GM21390 (cell line): ENCODE data around the gene MARCHF9.

Experiments
- ATAC-seq: cut with Tn5 transposase; IDR thresholded peaks from one replicate; pipeline ENCODE4 v1.9.1; 2021; ENCODE audit not compliant: unreplicated experiment

The MARCHF9 gene

DNA sequence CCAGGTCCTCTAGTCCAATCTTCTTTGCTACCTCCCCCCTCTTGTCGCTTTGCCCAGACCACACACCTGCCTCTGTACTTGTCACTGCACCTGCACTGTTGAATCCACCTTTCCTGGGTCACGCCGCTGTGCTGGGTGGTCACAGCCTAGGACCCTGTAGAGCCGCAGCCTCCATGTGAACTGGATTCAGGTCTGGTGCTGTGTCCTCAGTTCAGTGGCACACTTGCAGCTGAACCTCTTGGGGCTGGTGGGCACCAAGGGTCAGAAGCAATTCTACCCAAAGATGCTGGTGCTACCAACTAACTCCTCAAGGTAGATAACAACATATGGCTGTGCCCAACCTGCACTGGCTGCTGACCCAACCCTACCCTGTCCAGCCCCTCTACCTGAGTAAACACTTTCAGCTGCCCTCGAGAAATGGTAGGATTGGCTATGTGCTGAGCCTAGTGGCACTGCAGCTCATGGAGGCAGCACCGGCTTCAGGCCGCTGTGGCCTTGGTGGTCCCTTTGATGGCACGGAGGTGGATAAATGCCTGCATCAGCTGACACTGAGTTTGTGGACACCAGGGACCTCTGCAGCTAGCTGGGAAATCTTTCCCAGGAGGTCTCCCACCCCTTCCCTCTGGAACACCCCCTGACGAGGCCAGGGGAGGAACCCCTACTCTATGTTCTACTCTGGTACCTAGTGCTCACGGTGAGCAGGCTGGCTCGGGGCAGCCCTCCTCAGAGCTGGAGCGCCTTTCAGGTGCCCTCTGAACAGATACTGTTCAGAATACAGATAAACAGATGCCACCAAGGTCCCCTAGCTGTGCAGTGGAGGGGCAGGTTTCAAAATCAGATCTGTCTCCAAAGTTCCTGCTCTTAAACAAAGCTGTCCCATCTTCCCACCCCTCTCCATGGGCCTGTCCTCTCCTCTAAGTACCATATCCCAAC, 30.6 kb upstream of the MARCHF9 start:
- no peak for ATAC-seq

DNA sequence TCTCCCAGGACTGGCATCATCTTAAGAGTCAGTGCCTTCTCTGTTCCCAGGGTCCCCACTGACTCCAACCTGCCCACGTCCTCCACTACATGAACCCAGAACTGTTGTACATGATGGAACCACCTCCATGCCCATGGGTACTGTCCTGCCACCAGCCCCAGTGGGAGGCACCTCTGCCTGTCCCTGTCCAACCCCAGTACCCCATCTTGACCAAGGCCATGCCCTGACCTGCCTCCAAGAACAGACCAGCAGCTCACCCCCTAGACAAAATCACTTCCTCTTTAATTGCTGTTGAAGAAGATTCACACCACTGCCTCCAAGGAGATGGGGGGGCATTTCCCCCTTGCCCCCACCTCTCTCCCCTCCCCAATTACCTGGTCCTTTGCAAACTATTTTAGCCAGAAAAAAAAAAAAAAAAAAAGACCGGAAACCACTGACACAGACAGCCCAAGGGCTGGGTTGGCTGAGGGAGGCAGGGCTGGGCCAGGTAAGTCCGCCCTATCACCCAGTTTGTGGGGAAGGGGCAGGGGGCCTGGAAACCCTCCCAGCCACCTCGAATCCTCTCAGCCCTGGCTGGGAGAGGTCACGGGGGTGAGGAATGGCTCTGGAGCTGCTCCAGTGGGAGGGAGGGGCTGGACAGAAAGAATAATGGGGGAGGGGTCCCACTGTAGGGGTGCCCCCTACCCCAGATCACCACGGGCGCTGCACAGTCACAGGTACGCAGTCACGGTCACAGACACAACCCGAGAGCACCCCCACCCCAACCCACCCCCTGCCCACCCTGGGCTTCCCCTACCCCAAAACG, 29.8 kb upstream of the MARCHF9 start:
- no peak for ATAC-seq

DNA sequence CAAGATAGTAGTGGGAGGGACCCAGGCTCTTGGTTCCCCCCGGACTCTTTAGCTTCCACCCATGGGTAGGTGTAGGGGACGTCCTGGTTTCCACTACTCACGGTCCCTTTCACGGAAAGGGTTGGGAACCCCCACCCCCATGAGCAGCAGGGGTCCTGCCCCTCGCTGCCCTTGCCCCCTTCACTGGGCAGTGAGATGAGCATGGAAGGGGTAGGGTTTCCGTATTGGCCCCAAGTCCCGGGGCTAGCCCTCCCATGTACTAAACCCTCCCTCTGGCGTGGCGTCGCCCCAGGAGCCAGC, 29.1 kb upstream of the MARCHF9 start:
- ATAC-seq = no peak

DNA sequence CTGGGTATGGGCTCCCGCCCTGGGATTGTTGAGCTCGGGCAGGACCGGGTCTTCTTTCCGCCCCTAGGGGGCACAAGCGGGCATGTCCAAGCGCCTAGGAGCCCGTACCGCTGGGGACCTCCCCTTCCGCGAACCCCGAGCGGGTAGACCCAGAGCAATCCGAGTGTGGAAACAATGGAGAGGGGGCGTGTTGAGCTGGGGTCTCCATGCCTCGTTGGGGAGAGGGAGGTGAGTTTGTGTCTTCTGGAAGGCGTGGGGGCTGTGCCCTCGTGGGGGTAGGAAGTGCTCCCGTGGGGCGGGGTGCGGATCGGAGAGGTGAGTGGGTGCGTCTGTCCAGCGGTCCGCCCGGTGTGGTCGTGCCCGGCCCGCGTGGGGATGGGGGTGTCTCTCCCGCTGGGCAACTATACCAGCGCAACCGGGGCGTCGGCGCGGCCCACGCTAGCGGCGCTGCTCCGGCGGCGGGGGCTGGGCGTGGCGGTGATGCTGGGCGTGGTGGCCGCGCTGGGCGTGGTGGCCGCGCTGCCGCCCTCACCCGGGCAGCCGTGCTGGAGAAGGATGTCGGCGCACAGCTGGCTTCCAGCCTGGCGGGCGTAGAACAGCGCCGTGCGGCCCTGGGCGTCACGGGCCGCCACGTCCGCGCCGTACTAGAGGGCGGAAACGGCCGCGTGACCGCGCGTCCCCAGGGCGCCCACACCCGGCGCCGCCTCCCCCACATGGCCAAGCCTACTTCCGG, 28.6 kb upstream of the MARCHF9 start:
- no peak for ATAC-seq

DNA sequence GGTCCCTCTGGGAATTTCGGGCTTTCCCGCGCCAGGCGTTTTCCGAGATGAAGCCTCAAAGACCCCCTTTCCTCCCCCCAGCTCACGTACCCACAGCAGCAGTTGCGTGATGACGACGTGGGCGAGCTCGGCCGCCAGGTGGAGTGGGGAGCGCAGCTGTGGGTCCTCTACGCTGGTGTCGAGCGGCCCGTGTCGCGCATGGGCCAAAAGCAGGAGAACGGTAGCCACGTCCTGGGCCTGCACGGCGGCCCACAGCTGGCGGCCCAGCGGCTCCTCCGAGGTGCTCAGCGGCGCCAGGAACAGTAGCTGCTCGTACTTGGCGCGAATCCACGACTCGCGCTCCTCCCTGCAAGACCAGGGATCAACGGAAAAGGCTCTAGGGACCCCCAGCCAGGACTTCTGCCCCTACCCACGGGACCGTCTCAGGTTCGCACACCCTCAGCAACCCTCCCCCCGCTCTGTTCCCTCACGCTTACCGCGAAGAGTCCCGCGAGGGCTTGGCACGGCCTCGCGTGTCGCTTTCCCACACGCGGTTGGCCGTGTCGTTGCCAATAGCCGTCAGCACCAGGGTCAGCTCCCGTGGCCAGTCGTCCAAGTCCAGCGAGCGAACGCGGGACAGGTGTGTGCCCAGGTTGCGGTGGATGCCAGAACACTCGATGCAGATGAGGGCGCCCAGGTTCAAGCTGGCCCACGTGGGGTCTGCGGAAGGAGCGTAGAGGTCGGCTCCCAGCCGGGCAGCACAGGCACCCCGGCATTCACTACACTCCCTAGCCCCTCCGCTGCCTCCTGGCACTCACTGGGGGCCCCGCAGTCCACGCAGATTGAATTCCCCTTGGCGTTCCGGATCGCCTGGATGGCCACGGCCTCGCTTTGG, 27.8 kb upstream of the MARCHF9 start:
- no peak for ATAC-seq

DNA sequence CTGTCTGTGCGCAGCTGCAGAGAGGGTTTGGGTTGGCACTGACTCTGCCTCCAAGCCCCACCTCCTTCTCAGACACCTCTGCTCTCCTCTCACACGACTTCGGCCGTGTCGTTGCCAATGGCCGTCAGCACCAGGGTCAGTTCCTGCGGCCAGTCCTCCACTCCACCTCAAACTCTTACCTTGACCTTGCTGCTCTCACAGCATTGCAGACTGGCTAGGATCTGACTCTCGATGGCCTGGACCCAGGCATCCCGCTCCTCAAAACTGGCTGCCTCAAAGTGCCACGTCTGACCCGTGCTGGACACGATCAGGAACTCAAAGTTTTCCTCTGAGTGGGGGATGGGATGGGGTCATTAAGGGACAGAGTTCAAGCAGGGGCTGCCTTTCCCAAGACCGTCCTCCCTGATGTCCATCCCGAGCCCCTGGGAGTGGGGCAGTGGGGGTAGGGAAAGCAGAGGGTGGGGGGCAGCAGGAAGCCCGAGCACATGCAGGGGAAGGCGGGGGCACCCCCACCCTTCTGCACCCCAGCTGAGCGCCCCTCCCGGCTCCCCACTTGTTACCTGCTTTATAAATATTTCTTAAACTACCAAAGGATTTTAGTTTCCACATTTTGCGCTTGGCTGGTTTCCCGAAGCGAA, 27.0 kb upstream of the MARCHF9 start:
- no peak for ATAC-seq

DNA sequence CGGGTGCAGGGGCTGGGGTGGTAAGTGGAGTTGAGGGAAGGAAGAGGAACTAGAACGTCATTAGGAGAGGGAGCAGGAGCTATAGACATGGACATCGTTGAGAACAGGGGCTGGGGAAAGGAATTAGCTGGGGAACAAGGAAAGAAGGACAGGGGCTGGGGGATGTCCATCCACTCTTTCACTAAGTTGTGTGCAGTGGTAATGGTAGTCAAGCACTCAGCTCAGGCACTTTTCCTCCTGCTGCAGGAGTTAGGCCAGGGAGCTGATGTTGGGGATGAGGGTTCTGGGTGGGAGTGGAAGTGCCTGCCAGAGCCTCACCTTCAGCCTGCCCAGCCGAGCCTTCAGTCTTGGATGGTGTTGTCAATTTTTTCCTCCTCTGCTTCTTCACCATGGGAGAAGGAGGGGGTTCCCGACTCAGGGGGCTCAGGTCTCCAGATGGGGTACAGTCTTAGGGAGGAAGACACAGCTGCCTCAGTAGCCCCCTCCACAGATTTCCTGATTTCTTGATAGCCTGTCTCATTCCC, 25.5 kb upstream of the MARCHF9 start:
- no peak for ATAC-seq

DNA sequence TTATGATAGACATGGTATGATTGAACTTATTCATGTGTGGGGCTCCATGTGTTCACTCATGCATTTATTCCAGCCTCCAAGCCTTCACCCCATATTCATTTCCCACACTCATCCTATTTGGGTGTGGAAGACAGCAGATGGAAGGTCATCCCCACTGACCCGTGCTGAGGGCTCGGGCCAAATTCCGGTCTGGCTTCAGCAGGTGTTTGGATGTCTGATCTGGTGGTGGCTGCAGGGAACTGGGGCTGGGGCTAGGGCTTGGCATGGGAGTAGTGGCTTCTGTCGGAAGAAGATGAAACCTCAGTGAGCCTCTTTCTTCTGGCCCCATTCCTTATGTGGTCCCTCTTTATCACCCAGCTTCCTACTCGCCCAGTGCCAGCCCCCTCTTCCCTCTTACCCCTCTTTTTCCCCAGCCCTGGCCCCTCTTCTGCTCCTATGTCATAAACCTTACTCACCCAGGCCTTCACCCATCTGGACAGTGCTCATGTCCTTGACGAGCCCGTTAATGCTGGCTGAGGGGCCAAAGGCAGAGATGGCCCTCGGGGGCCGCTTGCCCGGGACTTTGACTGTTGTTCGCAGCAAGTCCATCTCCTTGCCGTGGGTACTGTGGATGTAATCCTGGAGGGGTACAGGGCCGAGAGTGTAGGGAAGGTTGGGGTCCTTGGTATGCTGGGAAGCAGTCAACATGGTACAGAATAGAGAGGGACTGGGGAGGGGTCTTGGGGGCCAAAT, 24.4 kb upstream of the MARCHF9 start:
- ATAC-seq = no peak

DNA sequence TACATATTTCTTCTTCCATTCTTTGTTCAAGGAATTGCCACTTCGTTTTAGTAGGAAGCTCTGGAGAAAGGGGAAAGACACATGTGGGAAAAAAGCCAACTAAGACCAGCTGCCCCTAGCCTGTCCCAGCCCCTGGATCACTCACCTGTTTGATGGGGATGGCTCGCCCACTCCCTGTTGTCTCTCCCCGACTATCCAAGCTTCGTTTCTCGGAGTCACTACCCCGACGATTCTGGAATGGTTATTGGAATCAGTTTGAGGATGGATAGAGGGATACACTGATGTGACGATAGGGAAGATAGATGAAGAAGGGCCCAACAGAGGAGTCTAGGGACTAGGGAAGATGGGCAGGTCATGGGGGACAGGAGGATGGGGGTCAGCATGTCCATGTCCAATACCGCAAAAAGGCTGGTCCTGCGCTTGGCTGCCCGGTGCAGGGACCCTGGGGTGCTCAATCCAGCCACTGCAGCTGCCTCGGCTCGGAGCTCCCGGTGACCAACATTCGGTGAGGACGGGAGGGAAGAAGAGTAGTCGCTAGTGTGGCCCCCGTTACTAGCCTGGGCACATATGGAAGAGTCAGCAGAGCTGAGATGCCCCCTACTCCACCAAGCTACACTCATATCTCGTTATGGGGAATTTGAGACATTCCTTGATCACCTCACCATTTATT, 23.4 kb upstream of the MARCHF9 start:
- no peak for ATAC-seq

DNA sequence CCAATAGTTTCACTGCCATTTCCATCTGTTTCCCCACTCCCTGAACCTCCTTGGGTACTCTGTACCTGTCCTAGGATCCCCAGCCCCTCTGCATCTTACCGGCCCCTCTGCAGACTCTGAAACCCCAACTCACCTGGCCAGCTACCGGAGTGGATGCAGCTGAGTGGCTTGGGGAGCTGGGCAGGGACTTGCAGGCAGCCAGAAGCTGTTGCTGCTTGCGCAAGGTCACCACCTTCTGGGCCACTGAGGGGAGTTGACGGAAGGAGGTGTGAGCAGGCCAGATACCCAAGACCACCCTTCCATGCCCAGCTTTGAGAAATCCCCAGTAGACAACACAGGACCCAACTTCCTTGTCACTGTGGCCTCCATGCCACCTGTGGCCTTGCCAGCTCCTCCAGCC, 22.6 kb upstream of the MARCHF9 start:
- ATAC-seq = no peak

DNA sequence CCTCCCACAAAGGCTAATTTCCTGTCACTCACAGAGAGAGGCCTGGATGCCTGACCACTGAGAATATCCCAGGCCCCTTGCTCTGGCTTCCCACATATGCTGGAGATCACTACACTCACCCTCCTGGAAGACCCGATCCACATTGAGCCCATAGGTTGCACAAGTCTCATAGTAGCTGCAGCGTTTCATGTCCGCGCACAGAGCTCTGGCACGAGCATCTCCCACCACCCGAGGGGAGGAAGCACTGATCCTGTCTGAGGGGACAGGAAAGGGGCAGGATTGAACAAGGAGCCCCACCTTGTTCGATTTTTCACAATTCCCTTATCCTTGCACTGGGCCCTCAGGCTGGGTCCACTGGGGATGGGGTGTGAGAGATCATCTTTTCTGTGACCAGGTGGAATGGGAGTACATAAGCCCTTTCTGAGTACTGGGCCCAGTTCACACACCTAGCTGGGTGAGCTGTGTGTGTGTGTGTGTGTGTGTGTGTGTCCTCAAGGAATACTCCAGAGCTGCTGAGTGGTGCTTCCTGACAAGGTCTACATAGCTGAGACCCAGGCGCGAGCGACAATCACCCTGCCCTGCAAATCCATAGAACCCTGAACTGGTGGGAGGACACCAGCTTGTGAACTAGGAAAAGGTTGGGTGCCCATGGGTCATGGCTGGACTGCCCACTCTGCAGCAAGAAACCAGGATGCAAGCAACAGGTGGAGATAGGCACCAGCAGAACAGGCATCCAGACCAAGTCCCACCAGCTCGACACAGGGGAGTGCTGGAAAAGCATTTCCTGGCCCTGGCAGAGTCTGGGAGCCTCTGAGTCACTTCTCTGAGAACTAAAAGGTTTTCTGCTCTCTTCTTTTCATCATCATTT, 21.9 kb upstream of the MARCHF9 start:
- no peak for ATAC-seq

DNA sequence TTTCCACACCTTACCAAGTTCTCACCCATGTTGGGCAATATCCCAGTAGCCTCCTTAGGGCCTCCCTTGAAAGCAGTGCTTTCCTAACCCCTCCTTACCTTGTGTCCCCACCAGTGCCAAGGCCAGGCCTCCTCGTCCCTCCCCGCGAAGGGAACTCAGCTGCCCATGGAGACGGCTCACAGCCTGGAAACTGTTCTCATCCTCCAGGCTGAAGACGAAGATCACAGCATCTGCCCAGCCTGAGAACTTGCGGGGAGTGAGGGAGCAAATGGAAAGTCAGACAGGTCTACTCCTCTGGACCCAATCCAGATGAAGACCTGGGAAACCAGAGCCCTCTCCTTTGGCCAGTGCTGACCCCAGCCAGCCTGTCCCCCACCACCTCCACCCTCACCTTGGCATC, 21.0 kb upstream of the MARCHF9 start:
- no peak for ATAC-seq

DNA sequence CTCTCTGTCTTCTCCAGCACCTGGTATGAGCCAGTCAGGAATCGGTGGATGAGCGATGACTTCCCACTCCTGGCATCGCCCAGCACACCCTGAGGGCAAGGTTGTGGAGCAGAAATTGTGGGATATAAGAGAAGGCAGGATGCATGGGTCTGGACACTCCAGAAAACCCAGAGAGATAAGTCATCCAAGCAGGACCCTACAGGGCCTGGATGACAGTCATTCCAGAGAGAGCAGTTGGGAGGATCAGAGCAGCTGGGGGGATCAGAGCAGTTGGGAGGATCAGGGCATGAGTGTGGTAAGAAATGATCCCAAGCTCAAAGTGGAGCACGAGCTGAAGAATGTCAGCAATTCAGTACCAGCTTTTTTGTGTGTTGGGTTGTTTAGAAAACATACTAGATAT, 20.3 kb upstream of the MARCHF9 start:
- no peak for ATAC-seq

DNA sequence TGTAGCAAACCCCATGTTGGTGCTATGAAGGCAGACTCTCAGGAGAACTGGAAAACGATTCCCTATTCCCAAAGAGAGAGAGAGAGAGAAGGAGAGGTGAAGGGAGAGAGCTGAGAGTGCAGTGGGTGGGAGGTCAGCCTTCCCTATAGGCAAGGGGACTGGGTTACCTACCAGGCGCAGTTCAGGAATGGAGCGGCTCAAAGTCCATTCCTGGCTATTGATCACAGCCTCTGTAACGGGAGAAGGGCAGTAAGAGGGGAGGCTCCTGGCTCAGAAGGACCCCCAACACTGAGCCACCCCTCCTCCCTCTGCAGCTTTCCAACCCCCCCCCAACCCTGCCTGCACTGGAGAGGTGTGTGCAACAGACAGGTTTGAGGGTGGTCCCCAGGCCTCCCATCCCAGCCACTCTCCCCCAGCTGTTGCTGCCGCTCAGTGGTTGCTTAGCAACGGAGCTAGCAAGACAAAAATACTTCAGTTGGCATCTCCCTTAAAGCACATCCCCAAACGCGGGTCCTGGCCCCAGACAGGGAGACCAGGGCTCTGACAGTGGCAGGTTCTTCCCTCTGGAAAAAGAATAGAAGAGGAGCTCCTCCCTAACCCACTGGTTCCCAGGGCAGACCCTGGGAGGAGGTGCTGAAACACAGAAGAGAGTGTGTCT, 19.6 kb upstream of the MARCHF9 start:
- ATAC-seq = no peak

DNA sequence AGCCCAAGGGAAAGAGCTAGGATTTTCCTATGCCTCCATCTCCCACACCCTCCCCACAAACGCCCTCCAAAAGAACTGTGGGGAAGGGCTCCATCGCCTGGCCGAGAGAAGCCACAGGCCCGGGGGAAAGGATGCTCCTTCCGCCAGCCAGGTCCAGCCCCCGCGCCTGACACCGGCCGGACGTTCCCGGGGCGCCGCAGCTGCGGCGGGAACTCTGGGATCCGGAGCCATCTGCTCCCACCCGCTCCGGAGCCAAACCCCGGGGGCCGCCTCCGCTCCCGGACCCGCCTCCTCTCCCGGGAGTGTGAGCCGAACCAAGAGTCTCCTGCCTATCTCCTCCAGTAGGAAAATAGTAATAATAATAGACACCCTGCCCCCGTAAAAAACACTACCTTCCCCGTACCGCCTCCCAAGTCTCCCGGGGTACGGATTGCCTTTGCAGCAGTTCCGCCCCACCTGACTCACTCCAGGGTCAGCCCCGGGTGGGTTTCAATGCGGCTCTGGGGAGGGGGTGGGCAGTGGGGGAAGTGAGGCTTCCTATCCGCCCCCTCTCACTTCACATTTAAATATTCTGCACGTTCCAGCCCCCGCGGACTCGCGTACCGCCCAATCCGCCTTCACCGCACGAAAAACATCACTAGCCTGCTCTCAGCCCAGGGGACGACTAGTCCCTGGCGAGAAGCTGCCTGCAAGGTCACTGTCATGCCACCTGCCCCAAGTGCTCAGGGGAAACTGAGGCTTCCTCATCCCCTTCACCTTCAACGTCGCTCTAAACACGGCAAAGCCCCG, 18.8 kb upstream of the MARCHF9 start:
- no peak for ATAC-seq

DNA sequence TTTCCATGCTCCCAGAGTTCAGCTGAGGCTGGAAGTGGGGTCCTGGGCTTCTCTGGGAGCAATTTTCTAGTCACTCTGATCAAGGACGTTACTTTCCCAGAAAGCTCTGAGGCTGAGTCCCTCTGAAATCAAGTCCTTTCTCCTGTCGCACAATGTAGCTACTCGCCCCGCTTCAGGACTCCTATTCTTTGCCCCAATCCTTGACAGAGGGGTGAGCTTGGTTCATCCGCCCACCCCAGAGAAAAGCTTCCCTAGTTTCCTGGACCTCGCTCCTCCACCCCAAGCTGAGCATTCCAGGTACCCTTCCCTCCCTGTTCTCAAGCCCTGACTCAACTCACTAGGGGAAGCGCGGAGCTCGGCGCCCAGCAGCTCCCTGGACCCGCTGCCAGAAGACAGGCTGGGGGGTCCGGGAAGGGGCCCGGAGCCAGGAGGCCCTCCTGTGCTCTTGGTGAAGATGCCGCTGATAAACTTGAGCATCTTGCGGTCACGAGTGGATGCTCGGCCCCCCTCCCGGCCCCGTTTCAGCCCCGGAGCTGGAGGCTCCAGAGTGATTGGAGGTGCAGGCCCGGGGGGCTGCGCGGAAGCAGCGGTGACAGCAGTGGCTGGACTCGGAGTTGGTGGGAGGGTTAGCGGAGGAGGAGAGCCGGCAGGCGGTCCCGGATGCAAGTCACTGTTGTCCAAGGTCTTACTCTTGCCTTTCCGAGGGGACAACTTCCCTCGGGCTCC, 18.0 kb upstream of the MARCHF9 start:
- ATAC-seq = no peak
